IPS DF 4.7 (cell line): ENCODE results near the gene SETBP1.

Source experiments
- DNase-seq: peaks from one replicate; pipeline ENCODE4 v3.0.0-alpha.2; 2013; ENCODE audit warnings: low spot score; ENCODE audit errors: extremely low read depth

Gene SETBP1

GRCh38 chr18:44680273-44681075 is at the start of gene SETBP1:
SETBP1 (plus strand) TSS chr18:44680888; CDS start chr18:44701347, 20,459 bp downstream.
- DNase-seq, result no peak

GRCh38 chr18:44632469-44633145 is 48.1 kb upstream of the SETBP1 start:
- DNase-seq, result no peak

- no peak for DNase-seq
Observed at GRCh38 chr18:44635546-44635945, 45.1 kb upstream of the SETBP1 start.

GRCh38 chr18:44636241-44636640 is 44.4 kb upstream of the SETBP1 start:
- no peak for DNase-seq

GRCh38 chr18:44637210-44638033 is 43.3 kb upstream of the SETBP1 start:
- no peak for DNase-seq

- no peak for DNase-seq
Observed at GRCh38 chr18:44638034-44638540, 42.6 kb upstream of the SETBP1 start.

- DNase-seq, result no peak
Observed at GRCh38 chr18:44638811-44639210, 41.9 kb upstream of the SETBP1 start.

GRCh38 chr18:44643004-44643403 is 37.7 kb upstream of the SETBP1 start:
- DNase-seq, result no peak

GRCh38 chr18:44651478-44651877 is 29.2 kb upstream of the SETBP1 start:
- DNase-seq, result peak; percentile 11

- no peak for DNase-seq
Observed at GRCh38 chr18:44651918-44652572, 28.6 kb upstream of the SETBP1 start.

GRCh38 chr18:44652722-44653121 is 28.0 kb upstream of the SETBP1 start:
- no peak for DNase-seq

GRCh38 chr18:44654573-44654972 is 26.1 kb upstream of the SETBP1 start:
- DNase-seq, result no peak

GRCh38 chr18:44655435-44655834 is 25.3 kb upstream of the SETBP1 start:
- DNase-seq, result no peak

GRCh38 chr18:44659771-44660170 is 20.9 kb upstream of the SETBP1 start:
- no peak for DNase-seq

GRCh38 chr18:44668270-44668975 is 12.3 kb upstream of the SETBP1 start:
- DNase-seq, result no peak

GRCh38 chr18:44671914-44672313 is 8.8 kb upstream of the SETBP1 start:
- no peak for DNase-seq

- DNase-seq, result no peak
Observed at GRCh38 chr18:44672506-44672905, 8.2 kb upstream of the SETBP1 start.

- DNase-seq, result no peak
Observed at GRCh38 chr18:44673256-44673880, 7.3 kb upstream of the SETBP1 start.

- no peak for DNase-seq
Observed at GRCh38 chr18:44677933-44678332, 2.8 kb upstream of the SETBP1 start.

GRCh38 chr18:44678725-44679055 is 2.0 kb upstream of the SETBP1 start:
- no peak for DNase-seq
